Measurements from ENCODE around the gene PRKCE. TPM values are rescaled to one million over a fixed set of nuclear protein-coding genes. Genes with fewer than 3 reads are reported as not detected.

Gene PRKCE
- polyA plus RNA-seq, 3 donors: 8.3 to 9.2 (median 8.7) TPM

- no peak for DNase-seq (ENCODE audit: low read depth in 3 of 3, low spot score in 2 of 3)
These were observed 122.4 kb downstream of the PRKCE start for GRCh38 chr2:45773909-45774308.

GRCh38 chr2:45774688-45775244 is 123.3 kb downstream of the PRKCE start:
- DNase-seq (ENCODE audit: low read depth in 3 of 3, low spot score in 2 of 3): no peak

GRCh38 chr2:45776160-45776955 is 124.9 kb downstream of the PRKCE start:
- DNase-seq (ENCODE audit: low read depth in 3 of 3, low spot score in 2 of 3): no peak

GRCh38 chr2:45777996-45778719 is 126.7 kb downstream of the PRKCE start:
- DNase-seq (ENCODE audit: low read depth in 3 of 3, low spot score in 2 of 3): no peak

GRCh38 chr2:45778720-45779171 is 127.3 kb downstream of the PRKCE start:
- no peak for DNase-seq (ENCODE audit: low read depth in 3 of 3, low spot score in 2 of 3)

GRCh38 chr2:45780541-45781463 is 129.3 kb downstream of the PRKCE start:
- no peak for DNase-seq (ENCODE audit: low read depth in 3 of 3, low spot score in 2 of 3)

GRCh38 chr2:45781464-45781811 is 130.0 kb downstream of the PRKCE start:
- no peak for DNase-seq (ENCODE audit: low read depth in 3 of 3, low spot score in 2 of 3)

- DNase-seq (ENCODE audit: low read depth in 3 of 3, low spot score in 2 of 3): no peak
These were observed 131.0 kb downstream of the PRKCE start for GRCh38 chr2:45782436-45782835.

GRCh38 chr2:45782986-45783385 is 131.5 kb downstream of the PRKCE start:
- no peak for DNase-seq (ENCODE audit: low read depth in 3 of 3, low spot score in 2 of 3)

GRCh38 chr2:45786030-45786835 is 134.8 kb downstream of the PRKCE start:
- DNase-seq (ENCODE audit: low read depth in 3 of 3, low spot score in 2 of 3): no peak

- DNase-seq (ENCODE audit: low read depth in 3 of 3, low spot score in 2 of 3): no peak
These were observed 135.4 kb downstream of the PRKCE start for GRCh38 chr2:45786836-45787357.

- no peak for DNase-seq (ENCODE audit: low read depth in 3 of 3, low spot score in 2 of 3)
These were observed 136.9 kb downstream of the PRKCE start for GRCh38 chr2:45788401-45788800.

GRCh38 chr2:45789317-45789716 is 137.8 kb downstream of the PRKCE start:
- no peak for DNase-seq (ENCODE audit: low read depth in 3 of 3, low spot score in 2 of 3)

GRCh38 chr2:45789961-45790723 is 138.7 kb downstream of the PRKCE start:
- DNase-seq (ENCODE audit: low read depth in 3 of 3, low spot score in 2 of 3): no peak

- DNase-seq (ENCODE audit: low read depth in 3 of 3, low spot score in 2 of 3): no peak
These were observed 142.0 kb downstream of the PRKCE start for GRCh38 chr2:45793305-45793962.

- no peak for DNase-seq (ENCODE audit: low read depth in 3 of 3, low spot score in 2 of 3)
These were observed 142.7 kb downstream of the PRKCE start for GRCh38 chr2:45794134-45794617.

- DNase-seq (ENCODE audit: low read depth in 3 of 3, low spot score in 2 of 3): no peak
These were observed 145.0 kb downstream of the PRKCE start for GRCh38 chr2:45796500-45796899.
